GM12874 (cell line): ENCODE data around the gene ENPP7.

Experiments used
- TF ChIP-seq, protein P1 (sequence below): IDR thresholded peaks from 2 replicates; pipeline ENCODE4 v1.5.1; 2011; ENCODE audit warnings: low read depth, mild to moderate bottlenecking, control low read depth, low read length, moderate library complexity; ENCODE audit not compliant: insufficient read depth

ENPP7 gene

DNA sequence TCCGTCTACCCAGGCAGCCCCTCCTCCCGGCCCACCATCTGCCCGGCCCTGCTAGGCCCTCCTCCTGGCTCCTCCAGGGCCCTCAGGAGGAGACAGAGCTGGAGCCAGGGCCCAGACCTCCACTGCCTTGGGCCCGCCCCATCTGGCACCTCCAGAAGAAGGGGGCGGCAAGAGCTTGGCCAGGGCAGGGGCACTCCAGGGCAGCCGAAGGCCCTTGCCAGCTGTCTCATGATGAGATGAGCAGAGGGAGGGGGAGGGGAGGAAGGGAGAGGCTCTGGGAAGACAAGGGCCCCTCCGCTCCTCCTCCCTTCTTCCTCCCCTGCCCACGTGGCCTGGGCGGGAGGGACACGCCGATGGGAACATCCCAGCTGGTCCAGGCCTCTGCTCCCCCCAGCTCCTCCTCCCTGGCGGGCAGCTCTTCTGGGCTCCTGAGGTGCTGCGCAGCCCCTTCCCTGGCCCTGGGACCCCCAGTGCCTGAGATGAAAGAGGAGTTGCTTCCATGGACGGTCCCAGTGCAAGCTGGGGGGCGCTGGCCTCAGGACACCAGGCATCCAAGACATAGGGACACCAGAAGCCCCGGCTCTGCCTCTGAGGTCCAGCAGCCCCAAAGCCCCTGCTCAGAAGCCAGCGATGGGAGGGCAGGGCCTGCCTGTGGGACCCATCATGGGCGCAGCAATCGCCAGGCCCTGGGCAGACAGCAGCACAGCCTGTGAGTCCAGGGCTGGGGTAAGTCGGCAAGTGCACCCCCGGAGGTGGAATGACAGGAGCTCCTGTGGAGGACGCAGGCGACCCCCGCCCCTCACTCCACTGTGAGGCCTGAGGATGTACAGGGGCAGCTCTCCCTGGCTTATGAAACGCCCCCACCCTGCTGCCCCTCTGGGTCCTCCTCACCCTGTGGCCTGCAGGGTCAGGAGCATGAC is 23.6 kb upstream of the ENPP7 start:
- TF ChIP-seq, protein P1, sequence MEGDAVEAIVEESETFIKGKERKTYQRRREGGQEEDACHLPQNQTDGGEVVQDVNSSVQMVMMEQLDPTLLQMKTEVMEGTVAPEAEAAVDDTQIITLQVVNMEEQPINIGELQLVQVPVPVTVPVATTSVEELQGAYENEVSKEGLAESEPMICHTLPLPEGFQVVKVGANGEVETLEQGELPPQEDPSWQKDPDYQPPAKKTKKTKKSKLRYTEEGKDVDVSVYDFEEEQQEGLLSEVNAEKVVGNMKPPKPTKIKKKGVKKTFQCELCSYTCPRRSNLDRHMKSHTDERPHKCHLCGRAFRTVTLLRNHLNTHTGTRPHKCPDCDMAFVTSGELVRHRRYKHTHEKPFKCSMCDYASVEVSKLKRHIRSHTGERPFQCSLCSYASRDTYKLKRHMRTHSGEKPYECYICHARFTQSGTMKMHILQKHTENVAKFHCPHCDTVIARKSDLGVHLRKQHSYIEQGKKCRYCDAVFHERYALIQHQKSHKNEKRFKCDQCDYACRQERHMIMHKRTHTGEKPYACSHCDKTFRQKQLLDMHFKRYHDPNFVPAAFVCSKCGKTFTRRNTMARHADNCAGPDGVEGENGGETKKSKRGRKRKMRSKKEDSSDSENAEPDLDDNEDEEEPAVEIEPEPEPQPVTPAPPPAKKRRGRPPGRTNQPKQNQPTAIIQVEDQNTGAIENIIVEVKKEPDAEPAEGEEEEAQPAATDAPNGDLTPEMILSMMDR: no peak

DNA sequence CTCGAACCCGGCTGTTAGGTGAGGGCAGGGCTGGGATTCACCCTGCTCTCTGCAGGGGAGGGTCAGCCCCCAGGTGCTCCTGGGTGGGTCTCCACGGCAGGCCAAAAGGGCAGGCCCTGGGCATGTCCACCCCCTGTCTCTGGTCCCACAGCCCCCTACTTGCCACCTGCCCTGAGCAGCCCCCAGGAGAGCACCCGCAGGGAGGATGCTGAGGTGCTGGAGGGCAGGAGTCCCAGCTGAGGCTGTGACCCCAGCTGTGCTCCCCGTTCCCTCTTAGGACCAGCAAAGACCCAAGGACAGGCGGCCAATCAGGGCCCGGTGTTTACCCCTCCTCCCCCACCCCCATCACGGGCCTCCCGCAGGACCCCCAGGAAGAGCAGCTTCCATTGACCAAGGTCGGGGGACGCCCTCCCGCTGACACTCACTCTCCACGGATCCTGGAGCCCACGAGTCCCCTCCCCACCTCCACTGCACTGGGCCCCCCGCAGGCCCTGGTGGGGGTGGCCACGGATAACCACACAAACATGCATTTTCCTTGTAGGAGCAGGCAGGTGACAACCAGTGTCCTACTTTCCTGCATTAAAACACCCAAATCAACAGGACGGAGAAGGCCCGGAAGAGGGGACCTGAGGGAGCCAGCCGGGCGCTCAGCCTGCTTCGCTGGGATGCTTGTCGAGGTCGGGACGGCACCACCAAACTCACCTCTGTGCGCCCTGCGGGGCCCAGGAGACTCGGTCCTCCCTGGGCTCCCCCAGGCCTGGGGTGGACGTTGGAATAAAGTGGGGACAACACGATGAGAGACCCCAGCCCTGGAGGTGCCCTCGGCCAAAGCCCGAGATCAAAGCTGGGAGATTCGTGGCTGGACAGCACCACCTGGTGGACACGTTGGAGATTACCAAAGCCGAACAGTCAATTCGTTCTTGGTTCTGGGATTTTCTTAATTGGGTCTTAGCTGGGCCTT is 22.5 kb upstream of the ENPP7 start:
- TF ChIP-seq, protein P1: peak; percentile 71

- TF ChIP-seq, protein P1: no peak
Measured at GRCh38 chr17:79711715-79712305, 18.9 kb upstream of the ENPP7 start.

DNA sequence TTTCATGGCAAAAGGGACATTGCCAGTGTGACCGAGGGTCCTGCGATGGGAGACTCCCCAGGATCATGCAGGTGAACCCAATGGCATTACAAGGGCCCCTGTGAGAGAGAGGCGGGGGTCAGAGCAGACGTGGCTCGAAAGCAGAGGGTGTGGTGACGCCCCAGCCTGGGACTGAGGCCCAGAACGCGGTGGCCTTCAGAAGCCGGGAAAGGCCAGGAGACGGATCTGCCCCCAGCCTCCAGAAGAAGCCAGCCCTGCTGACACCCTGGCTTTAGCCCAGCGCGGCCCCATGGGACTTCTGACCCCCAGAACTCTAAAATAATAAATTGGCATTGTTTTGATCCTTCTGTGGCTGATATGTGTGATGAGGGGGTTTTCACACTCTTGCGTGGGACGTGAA is 17.4 kb upstream of the ENPP7 start:
- TF ChIP-seq, protein P1: no peak

DNA sequence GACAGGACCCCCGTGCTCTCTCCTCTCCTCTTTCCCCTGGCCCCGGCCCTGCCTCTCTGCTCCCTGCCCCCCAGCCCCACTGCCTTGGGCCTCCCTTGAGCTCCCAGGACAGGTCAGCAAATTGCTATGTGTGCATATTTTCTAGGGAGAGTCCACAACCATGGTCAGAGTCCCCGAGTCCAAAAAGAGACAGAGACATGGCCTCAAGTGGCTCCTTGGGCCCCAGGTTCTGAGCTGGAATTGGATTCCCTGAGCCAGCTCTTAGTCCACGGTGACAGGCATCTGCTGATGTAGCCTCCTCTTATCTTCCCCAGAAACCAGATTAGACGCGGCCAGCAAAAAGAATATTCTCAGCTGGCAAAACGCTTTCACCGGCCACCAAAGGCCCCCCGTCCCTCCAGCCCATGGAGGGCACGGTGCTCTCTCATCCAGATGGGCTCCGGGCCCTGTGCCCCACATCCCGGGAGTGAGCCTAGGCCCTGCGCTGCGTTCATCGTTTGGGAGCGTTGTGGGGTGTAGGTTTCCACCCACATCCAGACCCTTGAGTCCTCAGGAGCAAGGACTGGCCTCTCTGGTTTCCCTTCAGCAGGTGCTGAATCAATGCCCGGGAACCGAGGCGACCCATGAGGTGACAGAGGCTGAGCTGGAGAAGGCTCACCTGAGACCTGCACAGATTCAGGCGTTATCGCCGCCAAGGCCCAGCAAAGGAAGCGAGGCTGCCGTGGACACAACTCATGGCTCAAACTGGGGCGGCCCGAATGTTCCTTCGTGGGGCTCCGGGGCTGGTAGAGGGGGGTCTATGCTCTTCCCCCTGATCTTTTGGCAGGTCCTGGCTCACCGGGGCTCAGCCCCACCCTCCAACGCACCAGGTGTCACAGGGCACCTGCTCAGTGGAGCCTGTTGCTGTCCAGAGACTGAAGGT is 16.3 kb upstream of the ENPP7 start:
- TF ChIP-seq, protein P1: no peak

DNA sequence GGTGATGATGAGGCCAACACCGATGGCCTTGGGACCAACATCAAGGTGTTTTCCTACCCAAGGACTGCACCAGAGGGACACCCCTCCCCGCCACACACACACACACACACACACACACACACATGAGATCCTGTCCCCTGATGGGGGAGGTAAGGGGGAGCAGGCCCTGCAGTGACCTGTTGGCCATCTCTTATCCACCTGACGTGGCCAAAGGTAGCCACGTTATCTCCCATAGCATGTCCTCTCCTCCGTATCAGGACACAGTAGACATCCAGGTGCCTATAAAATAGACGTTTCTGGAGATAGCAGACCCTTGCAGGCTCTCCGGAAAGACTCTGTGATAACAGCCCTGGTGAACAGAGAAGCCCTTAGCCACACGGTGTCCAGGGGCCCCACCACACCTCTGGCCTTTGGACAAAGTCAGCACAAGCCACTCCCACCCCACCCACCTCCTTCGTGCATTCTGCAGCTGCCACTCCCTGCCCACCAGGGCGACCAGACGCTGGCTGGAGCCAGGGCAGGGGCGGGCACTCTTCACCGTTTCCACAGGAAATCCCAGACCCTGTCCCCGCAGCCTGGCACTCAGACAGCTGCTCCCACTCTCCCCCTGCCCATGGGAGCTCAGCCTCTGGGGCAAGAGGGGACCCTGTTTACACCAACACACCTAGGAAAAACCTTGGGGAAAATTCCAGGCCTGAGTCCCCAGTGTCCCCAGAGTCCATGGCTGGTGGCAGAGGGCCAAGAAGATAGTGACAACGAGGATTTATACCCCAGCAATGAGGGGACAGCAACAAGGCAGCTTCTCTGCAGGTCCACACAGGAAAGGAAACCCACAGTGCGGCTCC is 15.4 kb upstream of the ENPP7 start:
- TF ChIP-seq, protein P1: no peak
